CD14-positive monocyte (primary cell): ENCODE data around the gene TNXB. TPM values are rescaled to one million over a fixed set of nuclear protein-coding genes. Genes with fewer than 3 reads are reported as not detected.
"Not testable (repeated sequence)": the region's sequence is repeated elsewhere in the genome, so short reads cannot be mapped to it uniquely, and the experiment has no call there.

Experiments
- DNase-seq, 3 donors: peaks; one replicate each; pipeline ENCODE4 v3.0.0-alpha.2; 2011 to 2022
- H2AFZ ChIP-seq: 2 replicates; pipeline ENCODE4 v1.6.0; 2012; ENCODE audit warnings: mild to moderate bottlenecking, low read depth, low read length, inconsistent platforms; ENCODE audit not compliant: insufficient read depth, poor library complexity, severe bottlenecking
- H3K27ac ChIP-seq, 2 donors: 1 replicate in 1 of 2; 2 replicates in 1 of 2; pipeline ENCODE4 v1.5.1; 2012 to 2013; ENCODE audit warnings: low read length in 2 of 2, control low read depth in 1 of 2, inconsistent platforms in 1 of 2, low read depth in 1 of 2, mild to moderate bottlenecking in 1 of 2
- H3K27me3 ChIP-seq, 2 donors: one replicate each; pipeline versions ENCODE4 v1.6.0 to v1.6.1; 2011 to 2013; ENCODE audit warnings: low read length in 2 of 2; ENCODE audit not compliant: control insufficient read depth in 2 of 2, insufficient read depth in 2 of 2
- H3K36me3 ChIP-seq, 2 donors: replicated peaks in 1 of 2; 1 replicate in 1 of 2; 2 replicates in 1 of 2; pipeline versions ENCODE4 v1.5.1 to v1.6.1; 2012 to 2013; ENCODE audit warnings: low read length in 2 of 2, control low read depth in 1 of 2, inconsistent platforms in 1 of 2, mild to moderate bottlenecking in 1 of 2; ENCODE audit not compliant: insufficient read depth in 2 of 2, control insufficient read depth in 1 of 2
- H3K4me1 ChIP-seq, 2 donors: 1 replicate in 1 of 2; 2 replicates in 1 of 2; pipeline versions ENCODE4 v1.5.1 to v1.6.1; 2012 to 2013; ENCODE audit warnings: low read length in 2 of 2, control low read depth in 1 of 2, inconsistent platforms in 1 of 2, mild to moderate bottlenecking in 1 of 2, moderate library complexity in 1 of 2; ENCODE audit not compliant: insufficient read depth in 2 of 2, control insufficient read depth in 1 of 2
- H3K4me2 ChIP-seq: replicated peaks from 2 replicates; pipeline ENCODE3; 2012; ENCODE audit warnings: low read length, moderate library complexity, mild to moderate bottlenecking; ENCODE audit not compliant: poor library complexity, severe bottlenecking; ENCODE audit errors: extremely low read depth
- H3K4me3 ChIP-seq, 3 experiments: fragments of 200-600 bp in 1 of 3; sonication (generic) in 1 of 3; replicated peaks in 1 of 3; 1 replicate in 2 of 3; 2 replicates in 1 of 3; pipeline ENCODE4 v1.5.1; 2011 to 2013; ENCODE audit warnings: low read length in 3 of 3, mild to moderate bottlenecking in 3 of 3, control low read depth in 2 of 3, low read depth in 2 of 3, inconsistent platforms in 1 of 3, moderate library complexity in 1 of 3
- H3K79me2 ChIP-seq: 2 replicates; pipeline ENCODE4 v1.6.0; 2012; ENCODE audit warnings: mild to moderate bottlenecking, control low read depth, inconsistent platforms, low read length, moderate library complexity; ENCODE audit not compliant: insufficient read depth
- H3K9ac ChIP-seq: 2 replicates; pipeline ENCODE4 v1.6.0; 2017; ENCODE audit warnings: low read length, mild to moderate bottlenecking; ENCODE audit not compliant: insufficient read depth, poor library complexity, severe bottlenecking
- H3K9me3 ChIP-seq, 2 donors: replicated peaks in 1 of 2; 1 replicate in 1 of 2; 2 replicates in 1 of 2; pipeline versions ENCODE4 v1.5.1 to v1.6.1; 2012 to 2013; ENCODE audit warnings: low read length in 2 of 2, control low read depth in 1 of 2; ENCODE audit not compliant: control insufficient read depth in 1 of 2, insufficient read depth in 1 of 2
- H4K20me1 ChIP-seq: 2 replicates; pipeline ENCODE4 v1.6.0; 2012; ENCODE audit warnings: mild to moderate bottlenecking, low read length, control low read depth, moderate library complexity; ENCODE audit not compliant: insufficient read depth
- H3K27ac Mint-ChIP-seq, 7 donors: one replicate each; pipeline ENCODE4 v1.8.0; 2020; ENCODE audit warnings: mild to moderate bottlenecking in 7 of 7, mixed read lengths in 7 of 7, moderate library complexity in 6 of 7, inconsistent platforms in 2 of 7
- H3K27me3 Mint-ChIP-seq, 3 donors: one replicate each; pipeline ENCODE4 v1.8.0; 2021 to 2022; ENCODE audit warnings: low read depth in 3 of 3, mild to moderate bottlenecking in 3 of 3, mixed read lengths in 3 of 3, moderate library complexity in 3 of 3, inconsistent platforms in 1 of 3
- H3K36me3 Mint-ChIP-seq, 2 donors: one replicate each; pipeline ENCODE4 v1.8.0; 2020; ENCODE audit warnings: mixed read lengths in 2 of 2, inconsistent platforms in 1 of 2, mild to moderate bottlenecking in 1 of 2
- H3K4me1 Mint-ChIP-seq: one replicate; pipeline ENCODE4 v1.8.0; 2020; ENCODE audit warnings: mild to moderate bottlenecking, mixed read lengths
- H3K4me3 Mint-ChIP-seq, 2 donors: one replicate each; pipeline ENCODE4 v1.8.0; 2020; ENCODE audit warnings: mild to moderate bottlenecking in 2 of 2, mixed read lengths in 2 of 2, moderate library complexity in 1 of 2
- H3K9me3 Mint-ChIP-seq, 7 donors: one replicate each; pipeline ENCODE4 v1.8.0; 2020 to 2022; ENCODE audit warnings: mixed read lengths in 7 of 7, mild to moderate bottlenecking in 6 of 7, moderate library complexity in 6 of 7, inconsistent platforms in 2 of 7
- WGBS: methylation state at CpG from one replicate; pipeline ENCODE4 v1.1.5; 2013; ENCODE audit warnings: missing lambda C conversion rate; ENCODE audit not compliant: insufficient coverage; 5-methylcytosine and 5-hydroxymethylcytosine counted together
- intact Hi-C, 2 donors: fragments of 100-400 bp; cut with micrococcal nuclease; formaldehyde crosslinking; loops; one replicate each; pipeline versions ENCODE4 v1.15.0 to v1.15.1; 2023
- polyA plus RNA-seq, 3 donors: library from polyadenylated mRNA; depleted of rRNA in 1 of 3; unstranded in 2 of 3; stranded (reverse) in 1 of 3; fragments of 300-500 nt in 2 of 3; fragments of >200 nt in 1 of 3; fragmentation: Illumina TruSeq in 2 of 3; gene quantifications; 1 replicate in 2 of 3; 2 replicates in 1 of 3; pipeline ENCODE4 v1.2.3, GENCODE V29; 2012 to 2021
- TF ChIP-seq, protein P1 (sequence below): fragments of 200-600 bp; IDR thresholded peaks from one replicate; pipeline ENCODE4 v1.8.0; 2022; ENCODE audit warnings: antibody characterized with exemption, mild to moderate bottlenecking

TNXB gene
- polyA plus RNA-seq, 3 donors, result 1.2 TPM; not detected in 2

DNA sequence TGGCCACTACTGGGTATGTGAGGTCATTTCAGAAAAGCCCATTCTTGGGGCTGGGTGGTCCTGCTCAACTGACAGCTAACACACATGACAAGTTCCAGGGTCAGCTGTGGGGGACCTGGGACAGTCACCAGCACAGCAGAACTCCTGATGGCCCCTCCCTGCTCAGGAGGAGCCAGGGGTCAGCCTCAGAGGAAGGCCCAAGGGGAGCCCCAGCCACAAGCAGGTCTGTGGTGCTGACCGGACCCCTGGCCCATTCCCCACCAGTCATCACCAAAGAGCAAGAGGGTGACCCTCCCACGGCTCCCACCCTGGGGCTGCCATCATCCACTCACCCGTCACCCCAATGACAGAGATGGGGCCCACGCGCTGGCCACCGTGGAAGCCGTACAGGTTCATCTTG is 52.9 kb downstream of the TNXB start:
- no peak overlapping the region for H3K27ac ChIP-seq

DNA sequence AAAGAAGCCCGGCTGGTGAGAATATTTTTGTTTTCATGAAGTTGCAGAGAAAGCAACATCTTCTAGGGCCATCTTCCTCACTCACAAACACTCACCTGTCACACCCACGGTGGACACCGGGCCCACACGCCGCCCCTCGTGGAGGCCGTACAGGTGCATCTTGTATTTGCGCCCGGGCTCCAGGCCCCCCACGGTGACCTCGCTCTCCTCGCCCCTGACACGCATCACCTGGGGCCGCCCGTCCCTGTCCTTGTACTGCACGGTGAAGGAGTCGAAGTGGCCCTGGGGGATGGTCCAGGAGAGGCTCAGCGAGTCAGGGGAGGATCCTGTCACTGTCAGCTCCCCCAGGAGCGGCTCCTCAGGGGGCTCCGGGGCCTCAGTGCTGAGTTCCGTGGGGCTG is 53.4 kb downstream of the TNXB start:
- 100% methylated on average over 11 of the region's 21 CpGs for WGBS
- intact Hi-C loops, result not testable (repeated sequence)

More for the DNA sequence above, 52.9 kb downstream of the TNXB start:
- H3K4me3 ChIP-seq, result no peak overlapping the region
- H3K9ac ChIP-seq, result no peak overlapping the region
- H3K27ac Mint-ChIP-seq, result no peak overlapping the region
- WGBS, result 100% methylated on average over 2 of the region's 7 CpGs
- H3K9me3 ChIP-seq, result no peaks in the 10 kb centered on the region
- no peaks in the 10 kb centered on the region for H3K27me3 ChIP-seq
- H3K4me1 ChIP-seq, result no peaks in the 10 kb centered on the region
- peaks cover 5 to 10% (median 7%) of the 10 kb centered on the region in 3 donors for H3K27me3 Mint-ChIP-seq
- intact Hi-C loops, result no loop called here
- no peak overlapping the region for H3K4me2 ChIP-seq
- H3K4me1 Mint-ChIP-seq, result no peaks in the 10 kb centered on the region
- no peak overlapping the region for H2AFZ ChIP-seq
- H3K79me2 ChIP-seq, result no peaks in the 10 kb centered on the region
- no peaks in the 10 kb centered on the region for H3K36me3 ChIP-seq
- no peaks in the 10 kb centered on the region for H3K9me3 Mint-ChIP-seq
- H3K36me3 Mint-ChIP-seq, result no peaks in the 10 kb centered on the region
- no peak for DNase-seq
- H4K20me1 ChIP-seq, result no peaks in the 10 kb centered on the region
- TF ChIP-seq, protein P1, sequence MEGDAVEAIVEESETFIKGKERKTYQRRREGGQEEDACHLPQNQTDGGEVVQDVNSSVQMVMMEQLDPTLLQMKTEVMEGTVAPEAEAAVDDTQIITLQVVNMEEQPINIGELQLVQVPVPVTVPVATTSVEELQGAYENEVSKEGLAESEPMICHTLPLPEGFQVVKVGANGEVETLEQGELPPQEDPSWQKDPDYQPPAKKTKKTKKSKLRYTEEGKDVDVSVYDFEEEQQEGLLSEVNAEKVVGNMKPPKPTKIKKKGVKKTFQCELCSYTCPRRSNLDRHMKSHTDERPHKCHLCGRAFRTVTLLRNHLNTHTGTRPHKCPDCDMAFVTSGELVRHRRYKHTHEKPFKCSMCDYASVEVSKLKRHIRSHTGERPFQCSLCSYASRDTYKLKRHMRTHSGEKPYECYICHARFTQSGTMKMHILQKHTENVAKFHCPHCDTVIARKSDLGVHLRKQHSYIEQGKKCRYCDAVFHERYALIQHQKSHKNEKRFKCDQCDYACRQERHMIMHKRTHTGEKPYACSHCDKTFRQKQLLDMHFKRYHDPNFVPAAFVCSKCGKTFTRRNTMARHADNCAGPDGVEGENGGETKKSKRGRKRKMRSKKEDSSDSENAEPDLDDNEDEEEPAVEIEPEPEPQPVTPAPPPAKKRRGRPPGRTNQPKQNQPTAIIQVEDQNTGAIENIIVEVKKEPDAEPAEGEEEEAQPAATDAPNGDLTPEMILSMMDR, result no peak
- no peak overlapping the region for H3K4me3 Mint-ChIP-seq

DNA sequence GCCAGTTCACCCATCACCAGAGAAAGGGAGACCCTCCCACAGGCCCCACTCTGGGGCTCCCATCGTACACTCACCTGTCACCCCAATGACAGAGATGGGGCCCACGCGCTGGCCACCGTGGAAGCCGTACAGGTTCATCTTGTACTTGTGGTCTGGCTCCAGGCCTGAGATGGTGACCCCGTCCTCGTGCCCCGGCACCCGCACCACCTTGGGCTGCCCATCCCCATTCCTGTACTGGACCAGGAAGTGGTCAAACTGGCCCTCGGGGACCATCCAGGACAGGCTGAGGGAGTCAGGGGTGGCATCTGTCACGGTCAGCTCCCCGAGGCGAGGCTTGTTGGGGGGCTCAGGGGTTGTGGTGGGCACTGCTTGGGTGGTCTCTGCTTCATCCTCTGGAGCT is 55.8 kb downstream of the TNXB start:
- H3K79me2 ChIP-seq, H3K4me2 ChIP-seq, DNase-seq, intact Hi-C loops, H3K36me3 ChIP-seq, H3K9me3 ChIP-seq, H3K4me3 ChIP-seq, H4K20me1 ChIP-seq, H3K27ac Mint-ChIP-seq, H3K9me3 Mint-ChIP-seq, H3K27me3 Mint-ChIP-seq, H3K4me1 Mint-ChIP-seq, H3K4me3 Mint-ChIP-seq, H3K27ac ChIP-seq, H2AFZ ChIP-seq, H3K36me3 Mint-ChIP-seq, H3K4me1 ChIP-seq, H3K27me3 ChIP-seq, H3K9ac ChIP-seq: not testable (repeated sequence)
- WGBS, result 90% methylated on average over 7 of the region's 13 CpGs

More for the DNA sequence above, 53.4 kb downstream of the TNXB start:
- H3K79me2 ChIP-seq, H3K4me2 ChIP-seq, H2AFZ ChIP-seq, H3K9me3 ChIP-seq, H3K27ac Mint-ChIP-seq, H3K27ac ChIP-seq, H3K4me3 ChIP-seq, H3K27me3 Mint-ChIP-seq, H4K20me1 ChIP-seq, H3K27me3 ChIP-seq, H3K4me3 Mint-ChIP-seq, H3K9me3 Mint-ChIP-seq, H3K4me1 ChIP-seq, H3K36me3 ChIP-seq, H3K9ac ChIP-seq, H3K4me1 Mint-ChIP-seq, H3K36me3 Mint-ChIP-seq, DNase-seq: not testable (repeated sequence)

DNA sequence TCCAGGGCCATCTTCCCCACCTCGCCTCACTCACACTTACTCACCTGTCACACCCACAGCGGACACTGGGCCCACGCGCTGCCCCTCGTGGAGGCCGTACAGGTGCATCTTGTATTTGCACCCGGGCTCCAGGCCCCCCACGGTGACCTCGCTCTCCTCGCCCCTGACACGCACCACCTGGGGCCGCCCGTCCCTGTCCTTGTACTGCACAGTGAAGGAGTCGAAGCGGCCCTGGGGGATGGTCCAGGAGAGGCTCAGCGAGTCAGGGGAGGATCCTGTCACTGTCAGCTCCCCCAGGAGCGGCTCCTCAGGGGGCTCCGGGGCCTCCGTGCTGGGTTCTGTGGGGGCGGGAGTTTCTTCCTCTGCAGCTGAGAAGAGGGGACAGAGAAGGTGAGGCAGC is 56.5 kb downstream of the TNXB start:
- H3K4me3 Mint-ChIP-seq, intact Hi-C loops: not testable (repeated sequence)
- WGBS, result 94% methylated on average over 16 of the region's 20 CpGs

More for the DNA sequence above, 56.5 kb downstream of the TNXB start:
- not testable (repeated sequence) for DNase-seq, H3K9me3 ChIP-seq, H3K27me3 ChIP-seq, H3K4me1 ChIP-seq, H3K36me3 ChIP-seq, H3K9ac ChIP-seq, H3K4me3 ChIP-seq, H4K20me1 ChIP-seq, H3K36me3 Mint-ChIP-seq, H3K4me2 ChIP-seq, H2AFZ ChIP-seq, H3K27ac Mint-ChIP-seq, H3K4me1 Mint-ChIP-seq, H3K79me2 ChIP-seq, H3K9me3 Mint-ChIP-seq, H3K27me3 Mint-ChIP-seq, H3K27ac ChIP-seq
